Stimulated activated CD4-positive, alpha-beta T cell treated with anti-CD3 and anti-CD28 coated beads, Interleukin-1b, Interleukin-23, amount 100 ng/mL, for 24 hours (primary cell): Measurements from ENCODE around the gene ZNF687.

ENCODE experiments used
- DNase-seq, 4 experiments: peaks; one replicate each; pipeline ENCODE4 v3.0.0-alpha.2; 2020; ENCODE audit warnings: low read depth in 4 of 4, low spot score in 1 of 4

ZNF687 gene, protein sequence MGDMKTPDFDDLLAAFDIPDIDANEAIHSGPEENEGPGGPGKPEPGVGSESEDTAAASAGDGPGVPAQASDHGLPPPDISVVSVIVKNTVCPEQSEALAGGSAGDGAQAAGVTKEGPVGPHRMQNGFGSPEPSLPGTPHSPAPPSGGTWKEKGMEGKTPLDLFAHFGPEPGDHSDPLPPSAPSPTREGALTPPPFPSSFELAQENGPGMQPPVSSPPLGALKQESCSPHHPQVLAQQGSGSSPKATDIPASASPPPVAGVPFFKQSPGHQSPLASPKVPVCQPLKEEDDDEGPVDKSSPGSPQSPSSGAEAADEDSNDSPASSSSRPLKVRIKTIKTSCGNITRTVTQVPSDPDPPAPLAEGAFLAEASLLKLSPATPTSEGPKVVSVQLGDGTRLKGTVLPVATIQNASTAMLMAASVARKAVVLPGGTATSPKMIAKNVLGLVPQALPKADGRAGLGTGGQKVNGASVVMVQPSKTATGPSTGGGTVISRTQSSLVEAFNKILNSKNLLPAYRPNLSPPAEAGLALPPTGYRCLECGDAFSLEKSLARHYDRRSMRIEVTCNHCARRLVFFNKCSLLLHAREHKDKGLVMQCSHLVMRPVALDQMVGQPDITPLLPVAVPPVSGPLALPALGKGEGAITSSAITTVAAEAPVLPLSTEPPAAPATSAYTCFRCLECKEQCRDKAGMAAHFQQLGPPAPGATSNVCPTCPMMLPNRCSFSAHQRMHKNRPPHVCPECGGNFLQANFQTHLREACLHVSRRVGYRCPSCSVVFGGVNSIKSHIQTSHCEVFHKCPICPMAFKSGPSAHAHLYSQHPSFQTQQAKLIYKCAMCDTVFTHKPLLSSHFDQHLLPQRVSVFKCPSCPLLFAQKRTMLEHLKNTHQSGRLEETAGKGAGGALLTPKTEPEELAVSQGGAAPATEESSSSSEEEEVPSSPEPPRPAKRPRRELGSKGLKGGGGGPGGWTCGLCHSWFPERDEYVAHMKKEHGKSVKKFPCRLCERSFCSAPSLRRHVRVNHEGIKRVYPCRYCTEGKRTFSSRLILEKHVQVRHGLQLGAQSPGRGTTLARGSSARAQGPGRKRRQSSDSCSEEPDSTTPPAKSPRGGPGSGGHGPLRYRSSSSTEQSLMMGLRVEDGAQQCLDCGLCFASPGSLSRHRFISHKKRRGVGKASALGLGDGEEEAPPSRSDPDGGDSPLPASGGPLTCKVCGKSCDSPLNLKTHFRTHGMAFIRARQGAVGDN

DNA sequence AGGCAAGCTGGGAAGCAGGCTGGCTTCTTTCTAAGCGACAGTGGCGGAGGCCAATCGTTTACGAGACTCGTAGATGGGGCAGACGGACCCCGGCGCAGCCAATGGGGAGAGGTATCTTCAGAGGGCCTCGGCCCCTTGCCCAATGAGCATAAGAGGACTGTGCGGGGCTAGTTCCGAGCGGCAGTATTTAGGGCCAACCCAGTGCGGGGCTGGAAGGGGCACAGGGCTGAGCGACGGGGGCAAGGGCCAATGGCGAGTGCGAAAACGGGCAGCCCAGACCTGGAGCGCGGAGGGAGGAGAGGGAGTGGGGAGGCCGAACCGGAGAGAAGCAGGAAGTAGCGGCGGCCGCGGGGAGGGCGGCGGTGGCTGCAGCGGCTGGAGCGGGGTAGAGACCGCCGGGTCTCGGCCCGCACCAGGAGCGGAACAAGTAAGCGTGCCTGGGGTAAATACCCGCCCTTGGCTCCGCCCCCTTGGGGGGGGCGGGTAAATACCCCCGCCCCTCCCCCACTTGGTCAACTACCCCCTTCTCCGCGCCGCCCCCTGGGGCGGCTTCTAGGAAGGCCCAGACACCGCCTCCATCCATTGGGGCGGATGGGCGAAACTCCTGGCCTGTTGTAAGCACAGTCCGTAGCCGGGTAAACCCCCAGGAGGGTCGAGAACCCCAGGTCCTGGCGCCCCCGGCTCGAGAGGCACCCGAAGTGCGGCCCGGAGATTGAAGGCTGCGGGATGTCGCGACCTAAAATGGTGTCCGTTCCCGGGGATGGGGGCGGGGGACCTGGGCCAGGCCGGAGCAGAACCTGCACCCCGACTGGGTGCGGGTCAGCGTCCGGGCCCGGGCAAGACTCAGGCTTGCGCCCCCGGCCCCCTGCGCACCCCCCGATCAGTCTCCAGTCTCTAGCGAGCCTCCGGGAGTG is at the start of gene ZNF687:
Gene ZNF687 (plus strand): TSS at position 331 of the 914 bp plus-strand sequence. CDS start 3,993 bp downstream, outside the sequence.
- peak; percentile 94 to 99 (median 96) for DNase-seq

DNA sequence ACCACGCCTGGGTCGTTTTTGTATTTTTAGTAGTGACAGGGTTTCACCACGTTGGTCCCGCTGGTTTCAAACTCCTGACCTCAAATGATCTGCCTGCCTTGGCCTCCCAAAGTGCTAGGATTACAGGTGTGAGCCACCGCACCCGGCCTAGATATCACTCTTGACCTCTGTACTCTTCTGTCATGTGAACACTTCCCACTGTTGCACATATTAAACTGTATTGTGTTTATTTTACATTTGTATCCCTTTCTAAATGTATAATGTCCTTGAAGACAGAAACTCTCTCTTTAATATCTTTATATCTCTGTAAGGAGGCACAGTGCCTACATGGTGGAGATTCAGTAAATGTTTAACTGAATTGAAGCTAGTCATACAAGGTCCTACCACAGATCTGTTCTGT is 46.9 kb upstream of the ZNF687 start:
- no peak for DNase-seq

DNA sequence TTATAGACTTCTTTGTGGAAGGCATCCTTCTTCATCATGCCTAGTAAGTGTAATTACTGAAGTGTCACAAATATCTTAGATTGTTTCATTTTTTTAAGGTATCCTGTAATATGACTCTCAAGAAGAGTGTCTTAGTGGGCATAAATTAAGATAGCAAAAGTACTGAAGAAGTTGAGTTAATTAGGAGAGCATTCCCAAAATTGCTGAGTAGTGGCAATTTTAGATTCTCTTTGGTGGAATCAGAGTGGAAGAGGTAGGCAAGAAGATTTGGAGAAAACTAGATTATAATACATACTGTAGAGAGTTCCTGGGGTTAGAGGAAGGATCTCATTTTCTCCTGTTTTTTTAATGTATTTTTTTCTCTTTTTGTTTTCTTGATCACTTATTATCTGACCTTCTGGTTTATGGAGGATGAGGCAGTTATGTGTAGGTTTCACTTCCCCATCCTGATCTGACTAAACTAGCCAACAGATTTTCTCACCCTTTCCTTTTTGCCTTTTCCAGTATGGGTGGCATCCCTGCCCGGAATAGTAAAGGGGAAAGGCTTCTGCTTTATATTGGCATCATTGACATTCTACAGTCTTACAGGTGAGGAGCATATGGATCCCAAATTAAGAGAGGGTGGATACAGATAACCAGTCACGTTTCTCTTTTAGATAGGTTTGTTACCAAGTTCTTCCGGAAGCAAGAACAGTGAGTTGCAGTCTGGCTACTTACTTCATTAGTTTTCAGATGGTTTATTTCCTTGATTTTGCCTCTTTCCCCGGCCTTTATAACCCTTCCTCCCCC is 44.2 kb upstream of the ZNF687 start:
- no peak for DNase-seq

DNA sequence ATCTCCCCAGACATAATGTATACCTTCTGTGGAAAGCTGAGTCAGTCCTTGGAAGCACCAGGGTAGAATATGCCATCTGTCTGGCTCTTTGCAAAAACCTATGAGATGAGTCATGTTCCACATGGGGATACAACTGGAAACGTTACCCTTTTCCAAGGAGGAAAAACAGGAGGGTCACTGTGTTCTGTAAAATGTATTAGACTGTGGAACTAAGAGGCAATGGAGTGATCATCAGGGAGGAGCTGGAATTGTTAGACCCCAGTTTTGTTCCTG is 43.7 kb upstream of the ZNF687 start:
- no peak for DNase-seq

DNA sequence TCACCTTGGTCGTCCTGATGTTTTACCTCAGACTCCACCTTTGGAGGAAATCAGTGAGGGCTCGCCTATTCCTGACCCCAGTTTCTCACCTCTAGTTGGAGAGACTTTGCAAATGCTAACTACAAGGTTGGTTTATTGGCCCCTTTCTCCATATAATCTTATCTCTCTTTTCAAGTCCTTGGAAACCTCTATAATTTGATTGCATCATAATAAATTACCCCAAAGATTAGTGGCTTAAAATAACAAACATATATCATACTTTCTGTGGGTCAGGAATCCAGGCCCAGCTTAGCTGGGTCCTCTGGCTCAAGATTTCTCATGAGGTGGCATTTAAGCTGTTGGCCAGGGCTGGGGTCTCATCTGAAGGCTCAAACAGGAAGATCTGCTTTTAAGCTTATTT is 39.7 kb upstream of the ZNF687 start:
- no peak for DNase-seq

DNA sequence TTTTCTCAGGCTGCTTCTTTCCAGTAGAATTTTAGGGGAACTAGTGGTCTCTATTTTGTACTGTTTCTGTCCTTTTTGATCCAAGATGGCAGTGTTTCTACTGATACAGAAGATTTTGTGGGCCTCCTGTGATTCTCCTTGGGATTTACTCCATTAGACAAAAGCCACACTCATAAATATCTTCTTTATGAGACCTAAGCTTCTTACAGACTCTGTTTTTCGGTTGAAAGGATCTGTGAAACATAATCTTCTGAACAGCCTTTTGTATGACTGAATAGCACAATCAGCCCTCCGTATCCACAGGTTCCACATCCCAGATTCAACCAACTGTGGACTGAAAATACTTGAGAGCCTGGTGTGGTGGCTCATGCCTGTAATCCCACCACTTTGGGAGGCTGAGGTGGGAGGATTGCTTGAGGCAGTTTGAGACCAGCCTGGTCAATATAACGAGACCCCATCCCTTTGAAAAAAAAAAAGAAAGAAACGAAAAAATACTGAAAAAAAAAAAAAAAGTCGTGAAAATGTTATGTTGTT is 38.3 kb upstream of the ZNF687 start:
- no peak for DNase-seq

DNA sequence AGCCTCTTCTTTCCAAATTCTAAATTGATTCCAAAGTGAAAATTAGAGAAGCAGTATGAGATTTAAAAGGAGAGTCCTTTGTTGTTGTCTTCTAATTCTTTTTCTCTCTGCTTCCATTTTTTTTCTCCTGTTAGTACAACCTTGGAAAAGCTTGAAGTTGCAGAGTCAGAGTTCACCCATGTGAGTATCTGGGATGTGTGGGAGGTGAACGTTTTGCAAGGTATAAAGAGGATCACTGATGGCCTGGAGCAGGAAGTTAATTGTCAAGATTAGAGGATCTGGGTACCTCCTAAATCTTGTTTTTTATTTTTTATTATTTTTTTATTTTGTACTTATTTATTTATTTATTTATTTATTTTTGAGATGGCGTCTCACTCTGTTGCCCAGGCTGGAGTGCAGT is 35.3 kb upstream of the ZNF687 start:
- DNase-seq, result no peak

DNA sequence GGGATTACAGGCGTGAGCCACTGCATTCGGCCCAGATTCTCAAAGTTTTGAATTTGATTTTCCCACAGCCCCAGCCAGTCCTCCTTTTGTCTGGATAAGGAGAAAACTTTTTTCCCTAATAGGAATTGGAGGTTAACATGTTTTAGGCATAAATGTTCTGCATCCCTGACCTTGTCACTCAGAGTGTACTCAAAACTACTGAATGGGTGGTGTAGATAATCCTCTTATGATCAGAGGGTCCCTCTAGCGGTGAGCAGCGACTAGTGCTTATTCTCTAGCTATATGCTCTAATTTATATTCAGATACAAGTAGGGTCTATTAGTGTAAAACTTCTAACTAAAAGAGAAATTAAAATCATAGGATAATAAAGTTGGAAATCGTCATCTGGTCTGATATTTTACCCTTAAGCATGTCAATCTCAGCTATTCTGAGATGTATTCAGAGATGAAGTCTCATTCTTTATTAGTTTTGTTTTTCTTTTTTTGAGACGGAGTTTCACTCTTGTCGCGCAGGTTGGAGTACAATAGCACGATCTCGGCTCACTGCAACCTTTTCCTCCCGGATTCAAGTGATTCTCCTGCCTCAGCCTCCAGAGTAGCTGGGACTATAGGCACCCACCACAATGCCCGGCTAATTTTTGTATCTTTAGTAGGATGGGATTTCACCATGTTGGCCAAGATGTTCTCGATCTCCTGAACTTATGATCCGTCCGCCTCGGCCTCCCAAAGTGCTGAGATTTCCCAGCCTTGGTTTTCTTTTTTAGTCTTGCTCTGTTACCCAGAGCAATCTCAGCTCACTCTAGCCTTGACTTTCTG is 30.2 kb upstream of the ZNF687 start:
- peak in 2 of 4 experiments; percentile 33 to 45 for DNase-seq

DNA sequence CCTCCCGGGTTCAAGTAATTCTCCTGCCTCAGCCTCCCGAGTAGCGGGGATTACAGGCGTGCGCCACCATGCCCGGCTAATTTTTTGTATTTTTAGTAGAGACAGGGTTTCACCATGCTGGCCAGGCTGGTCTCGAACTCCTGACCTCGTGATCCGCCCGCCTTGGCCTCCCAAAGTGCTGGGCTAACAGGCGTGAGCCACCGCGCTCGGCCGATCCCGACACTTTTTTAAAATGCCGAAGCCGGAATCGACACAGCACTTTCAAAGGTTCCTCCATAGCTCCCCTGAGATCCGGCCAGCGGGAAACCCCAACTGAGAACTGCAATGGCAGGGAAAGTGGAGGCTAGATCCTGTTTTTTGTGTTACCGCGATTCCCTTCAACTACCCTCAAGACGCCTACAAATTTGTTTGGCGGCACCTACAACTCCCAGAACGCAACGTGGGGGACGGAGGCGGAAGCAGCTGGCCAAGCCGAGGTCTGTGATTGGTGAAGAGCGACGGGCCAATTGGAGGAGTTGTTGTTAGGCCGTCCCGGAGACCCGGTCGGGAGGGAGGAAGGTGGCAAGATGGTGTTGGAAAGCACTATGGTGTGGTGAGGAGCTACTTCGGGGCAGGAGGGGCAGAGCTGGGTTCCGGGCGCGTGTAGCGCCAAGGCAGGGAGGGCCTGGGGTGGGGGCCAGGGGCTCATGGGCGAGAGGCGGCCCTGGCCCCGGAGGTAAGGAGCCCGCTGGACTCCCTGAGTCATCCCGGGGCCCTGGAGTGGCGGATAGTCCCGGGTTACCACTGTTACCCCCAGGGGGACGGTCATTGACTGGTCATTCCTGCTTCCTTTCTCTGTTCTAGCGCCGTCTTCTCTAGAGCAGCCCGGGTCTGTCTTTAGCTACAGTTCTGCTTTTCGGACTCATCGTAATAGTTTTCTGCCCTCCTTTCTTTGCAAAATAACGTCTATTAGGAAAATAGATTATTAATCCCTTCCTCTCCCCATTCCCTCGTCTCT is 27.6 kb upstream of the ZNF687 start, which contains the start of gene PSMD4:
Gene PSMD4 (plus strand): TSS at position 518 of the 997 bp plus-strand sequence. CDS start 49 bp downstream, at position 567.
- peak; percentile 73 to 91 (median 84) for DNase-seq

DNA sequence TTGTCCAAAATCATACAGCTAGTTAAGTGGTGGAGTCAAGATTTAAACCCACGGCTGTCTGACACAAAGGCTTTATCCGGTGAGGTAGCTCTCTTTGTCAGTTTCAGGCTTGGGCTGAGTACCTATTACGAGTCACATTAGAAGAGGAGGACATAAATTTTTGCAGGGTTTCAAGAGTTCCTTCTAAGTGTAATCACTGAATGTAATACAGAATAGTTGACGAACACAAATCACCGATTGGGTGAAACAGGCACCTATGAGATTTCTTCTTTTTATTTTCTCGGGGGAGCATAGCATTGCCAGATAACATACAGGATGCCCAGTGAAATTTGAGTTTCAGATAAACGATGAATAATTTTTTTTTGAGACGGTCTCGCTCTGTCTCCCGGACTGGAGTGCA is 26.7 kb upstream of the ZNF687 start:
- no peak for DNase-seq

DNA sequence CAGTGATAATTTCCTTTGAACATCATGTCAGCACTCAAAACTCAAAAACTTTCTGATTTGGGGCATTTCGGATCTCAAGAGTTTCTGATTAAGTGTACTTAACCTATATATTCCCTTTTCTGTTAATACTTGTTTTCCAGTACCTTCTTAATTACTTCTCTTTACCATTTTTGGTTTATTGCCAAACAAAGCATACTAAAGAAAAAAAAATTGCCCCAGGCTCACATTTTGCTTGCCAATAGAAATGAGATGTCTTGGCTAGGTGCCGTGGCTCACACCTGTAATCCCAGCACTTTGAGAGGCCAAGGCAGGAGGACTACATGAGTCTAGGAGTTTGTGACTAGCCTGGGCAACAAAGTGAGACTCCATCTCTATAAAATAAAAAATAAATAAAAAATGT is 22.7 kb upstream of the ZNF687 start:
- no peak for DNase-seq

DNA sequence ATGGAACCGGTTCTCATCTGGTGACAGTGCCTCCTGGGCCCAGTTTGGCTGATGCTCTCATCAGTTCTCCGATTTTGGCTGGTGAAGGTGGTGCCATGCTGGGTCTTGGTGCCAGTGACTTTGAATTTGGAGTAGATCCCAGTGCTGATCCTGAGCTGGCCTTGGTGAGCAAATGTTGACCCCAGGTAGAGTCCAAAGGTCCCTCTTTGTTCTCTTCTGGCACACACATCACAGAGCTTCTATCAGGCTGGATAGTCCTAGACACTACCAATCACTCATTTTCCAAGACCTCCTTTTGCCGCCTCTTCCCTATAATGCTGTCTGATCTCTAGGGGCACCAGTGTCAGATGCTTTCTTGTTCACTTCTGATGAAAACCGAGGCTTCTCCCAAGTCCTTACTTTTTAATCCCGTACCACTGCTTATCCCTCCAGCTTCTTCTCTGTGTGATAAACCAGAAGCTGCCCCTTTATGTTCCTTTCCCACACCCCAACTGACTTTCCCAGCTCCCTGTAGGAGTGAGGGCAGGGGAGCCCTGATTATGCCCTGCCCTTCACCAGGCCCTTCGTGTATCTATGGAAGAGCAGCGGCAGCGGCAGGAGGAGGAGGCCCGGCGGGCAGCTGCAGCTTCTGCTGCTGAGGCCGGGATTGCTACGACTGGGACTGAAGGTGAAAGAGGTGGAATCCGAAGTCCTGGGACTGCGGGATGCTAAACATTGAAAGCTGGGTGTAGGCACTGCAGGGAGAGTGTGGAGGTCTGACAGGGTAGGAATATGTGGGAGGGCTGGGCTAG is 16.5 kb upstream of the ZNF687 start:
- no peak for DNase-seq

DNA sequence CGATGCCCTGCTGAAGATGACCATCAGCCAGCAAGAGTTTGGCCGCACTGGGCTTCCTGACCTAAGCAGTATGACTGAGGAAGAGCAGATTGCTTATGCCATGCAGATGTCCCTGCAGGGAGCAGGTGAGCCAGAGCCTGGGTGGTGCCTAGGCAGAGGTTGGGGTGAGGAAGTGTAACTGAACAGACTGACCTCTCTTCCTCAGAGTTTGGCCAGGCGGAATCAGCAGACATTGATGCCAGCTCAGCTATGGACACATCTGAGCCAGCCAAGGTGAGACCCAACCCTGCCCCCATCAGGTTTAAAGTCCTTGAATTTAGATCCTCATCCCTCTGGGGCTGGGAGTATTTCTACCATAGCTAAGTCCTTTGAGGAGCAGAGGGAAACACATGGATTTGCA is 15.8 kb upstream of the ZNF687 start:
- no peak for DNase-seq

DNA sequence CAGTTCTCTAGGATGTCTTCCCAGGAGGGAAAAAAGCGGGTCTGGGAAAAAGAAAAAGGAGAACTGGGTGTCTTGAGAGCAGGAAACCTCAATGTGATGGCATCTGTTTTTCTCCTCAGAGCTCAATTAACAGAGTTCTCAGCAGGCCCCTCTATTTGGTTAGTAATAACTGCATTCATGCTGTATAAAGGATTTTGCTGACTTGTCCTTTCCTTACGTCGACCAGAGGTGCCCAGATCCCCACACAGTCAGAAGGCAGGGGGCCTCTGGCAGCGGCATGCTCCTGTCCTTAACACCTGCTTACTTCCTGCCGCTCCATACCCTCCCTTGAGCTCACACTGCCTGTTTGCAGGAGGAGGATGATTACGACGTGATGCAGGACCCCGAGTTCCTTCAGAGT is 15.3 kb upstream of the ZNF687 start:
- no peak for DNase-seq

DNA sequence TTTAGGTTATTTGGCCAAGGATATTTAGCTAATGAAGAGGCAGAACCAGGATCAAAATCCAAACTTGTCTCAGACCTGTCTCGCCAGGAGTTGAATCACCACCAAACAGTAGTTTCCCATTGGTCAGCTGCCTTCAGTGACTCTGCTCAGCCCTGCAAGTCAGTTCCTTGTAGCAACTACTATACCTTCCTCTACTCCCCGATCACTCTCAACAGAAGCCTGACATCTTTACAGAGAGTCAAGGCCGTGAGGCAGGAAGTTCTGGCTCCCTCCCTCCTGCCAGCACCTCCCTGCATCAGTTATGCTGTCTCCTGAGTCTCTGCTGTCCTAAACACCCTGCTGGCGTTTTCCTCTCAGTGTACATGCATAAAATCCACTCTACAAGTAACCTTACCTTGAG is 14.3 kb upstream of the ZNF687 start:
- DNase-seq, result no peak

DNA sequence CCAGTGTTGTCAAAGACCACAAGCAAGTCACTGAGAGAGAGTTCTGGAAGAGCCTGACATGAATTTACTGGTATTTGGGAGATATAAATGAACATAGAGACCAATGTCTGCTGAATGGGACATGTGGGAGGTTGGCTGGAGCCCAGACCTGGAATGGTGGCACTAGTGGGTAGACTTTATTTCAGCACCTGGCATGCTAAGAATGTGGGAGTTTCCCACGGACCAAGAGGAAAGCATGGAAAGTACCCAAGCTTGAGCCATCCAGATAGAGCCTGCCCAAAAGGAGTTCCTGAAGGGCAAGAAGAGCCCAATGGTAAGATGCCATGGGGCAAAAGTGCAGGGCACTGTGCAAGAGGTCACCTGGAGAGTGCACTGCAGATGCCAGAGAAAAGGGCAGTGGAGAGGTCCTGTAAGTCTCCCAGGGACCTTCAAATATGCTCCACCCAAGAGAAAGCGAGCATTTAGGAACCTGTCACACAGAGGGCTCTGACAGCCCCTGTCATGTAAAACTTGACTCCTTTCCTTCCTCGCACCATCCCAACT is 8.1 kb upstream of the ZNF687 start:
- DNase-seq, result no peak
